Measurements from ENCODE around the gene AVL9. TPM values are rescaled to one million over a fixed set of nuclear protein-coding genes. Genes with fewer than 3 reads are reported as not detected.
"Not testable (repeated sequence)": the region's sequence is repeated elsewhere in the genome, so short reads cannot be mapped to it uniquely, and the experiment has no call there.

The AVL9 gene
- total RNA-seq, 1 donor from 2014 or later, result 31.3 TPM

DNA sequence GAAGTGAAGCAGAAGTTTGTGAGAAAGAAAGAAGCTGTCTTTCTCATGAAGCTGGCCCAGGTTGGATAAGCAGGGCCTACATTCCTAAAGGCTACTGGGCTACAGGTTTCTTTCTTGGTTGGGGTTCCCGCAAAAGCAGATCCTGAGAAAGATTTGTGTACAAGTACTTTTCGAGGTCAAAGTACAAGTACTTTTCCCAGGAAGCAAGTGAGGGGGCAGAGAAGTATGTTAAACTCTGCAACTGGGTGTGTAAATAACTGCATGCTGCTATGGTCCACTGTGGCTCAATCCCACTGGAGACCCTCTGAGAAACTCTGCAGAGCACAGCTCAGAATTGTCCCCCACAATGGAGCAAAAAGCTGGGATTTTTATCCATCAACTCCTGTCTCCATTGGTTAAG is 33.8 kb upstream of the AVL9 start:
- H3K9me3 ChIP-seq, result no peaks in the 10 kb centered on the region
- no peaks in the 10 kb centered on the region for H3K36me3 ChIP-seq
- no peaks in the 10 kb centered on the region for H3K4me1 ChIP-seq
- intact Hi-C loops (cut with DNase I), result no loop called here
- no peaks in the 10 kb centered on the region for H3K27me3 ChIP-seq
- no peak overlapping the region for H3K27ac ChIP-seq
- ATAC-seq, result no peak
- DNase-seq, result no peak
- no peak overlapping the region for H3K4me3 ChIP-seq
- TF ChIP-seq, protein P1, sequence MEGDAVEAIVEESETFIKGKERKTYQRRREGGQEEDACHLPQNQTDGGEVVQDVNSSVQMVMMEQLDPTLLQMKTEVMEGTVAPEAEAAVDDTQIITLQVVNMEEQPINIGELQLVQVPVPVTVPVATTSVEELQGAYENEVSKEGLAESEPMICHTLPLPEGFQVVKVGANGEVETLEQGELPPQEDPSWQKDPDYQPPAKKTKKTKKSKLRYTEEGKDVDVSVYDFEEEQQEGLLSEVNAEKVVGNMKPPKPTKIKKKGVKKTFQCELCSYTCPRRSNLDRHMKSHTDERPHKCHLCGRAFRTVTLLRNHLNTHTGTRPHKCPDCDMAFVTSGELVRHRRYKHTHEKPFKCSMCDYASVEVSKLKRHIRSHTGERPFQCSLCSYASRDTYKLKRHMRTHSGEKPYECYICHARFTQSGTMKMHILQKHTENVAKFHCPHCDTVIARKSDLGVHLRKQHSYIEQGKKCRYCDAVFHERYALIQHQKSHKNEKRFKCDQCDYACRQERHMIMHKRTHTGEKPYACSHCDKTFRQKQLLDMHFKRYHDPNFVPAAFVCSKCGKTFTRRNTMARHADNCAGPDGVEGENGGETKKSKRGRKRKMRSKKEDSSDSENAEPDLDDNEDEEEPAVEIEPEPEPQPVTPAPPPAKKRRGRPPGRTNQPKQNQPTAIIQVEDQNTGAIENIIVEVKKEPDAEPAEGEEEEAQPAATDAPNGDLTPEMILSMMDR (IDR thresholded peaks at IDR 0.05), result no peak

DNA sequence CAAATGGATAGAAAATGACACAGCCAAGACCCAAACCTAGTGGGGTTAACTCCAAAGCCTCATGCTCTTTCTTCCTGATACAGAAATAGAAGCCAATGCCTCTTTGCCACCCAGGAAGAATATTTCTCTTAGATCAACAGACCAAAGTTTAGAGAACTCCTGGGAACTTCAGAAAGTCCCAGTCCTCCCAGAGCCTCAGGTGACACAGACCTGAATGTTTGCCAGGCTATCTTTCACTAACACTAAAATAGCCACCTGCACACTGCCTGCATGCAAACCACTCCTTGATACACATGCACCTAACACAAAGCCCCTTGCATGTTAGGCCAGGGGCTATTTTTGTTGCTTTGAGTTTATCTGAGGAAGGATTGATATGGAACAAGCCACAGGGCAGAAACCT is 32.8 kb upstream of the AVL9 start:
- TF ChIP-seq, protein P1 (IDR thresholded peaks at IDR 0.05), result no peak
- Histone ChIP-seq H3K4me3 (no peak overlapping the region), H3K4me1 (no peaks in the 10 kb centered on the region), H3K27me3 (no peaks in the 10 kb centered on the region), H3K27ac (no peak overlapping the region), H3K36me3 (no peaks in the 10 kb centered on the region), H3K9me3 (no peaks in the 10 kb centered on the region)
- ATAC-seq, result no peak
- no peak for DNase-seq
- intact Hi-C loops (cut with DNase I), result no loop called here

DNA sequence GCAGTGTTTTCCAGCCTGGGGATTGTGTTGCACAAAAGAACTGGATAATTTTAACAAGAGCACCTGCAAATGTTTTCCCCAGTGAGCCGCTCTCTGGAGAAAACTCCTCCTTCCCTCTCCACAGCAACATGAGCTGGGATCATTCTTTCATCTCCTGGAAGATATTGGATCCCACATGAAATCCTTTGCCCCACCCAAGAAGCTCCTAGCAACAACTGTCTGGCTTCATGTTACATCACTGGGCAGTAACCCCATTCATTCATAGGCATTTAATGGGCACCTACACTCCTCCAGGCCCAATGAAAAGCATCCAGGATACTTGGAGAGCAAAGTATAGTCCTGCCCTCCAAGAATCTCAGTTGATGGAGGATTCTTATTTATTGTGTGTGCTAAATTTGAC is 32.3 kb upstream of the AVL9 start:
- no peaks in the 10 kb centered on the region for H3K36me3 ChIP-seq
- H3K27ac ChIP-seq, result no peak overlapping the region
- H3K4me1 ChIP-seq, result no peaks in the 10 kb centered on the region
- ATAC-seq, result no peak
- H3K9me3 ChIP-seq, result no peaks in the 10 kb centered on the region
- TF ChIP-seq, protein P1 (IDR thresholded peaks at IDR 0.05), result no peak
- intact Hi-C loops (cut with DNase I), result no loop called here
- H3K27me3 ChIP-seq, result no peaks in the 10 kb centered on the region
- no peak overlapping the region for H3K4me3 ChIP-seq
- no peak for DNase-seq

DNA sequence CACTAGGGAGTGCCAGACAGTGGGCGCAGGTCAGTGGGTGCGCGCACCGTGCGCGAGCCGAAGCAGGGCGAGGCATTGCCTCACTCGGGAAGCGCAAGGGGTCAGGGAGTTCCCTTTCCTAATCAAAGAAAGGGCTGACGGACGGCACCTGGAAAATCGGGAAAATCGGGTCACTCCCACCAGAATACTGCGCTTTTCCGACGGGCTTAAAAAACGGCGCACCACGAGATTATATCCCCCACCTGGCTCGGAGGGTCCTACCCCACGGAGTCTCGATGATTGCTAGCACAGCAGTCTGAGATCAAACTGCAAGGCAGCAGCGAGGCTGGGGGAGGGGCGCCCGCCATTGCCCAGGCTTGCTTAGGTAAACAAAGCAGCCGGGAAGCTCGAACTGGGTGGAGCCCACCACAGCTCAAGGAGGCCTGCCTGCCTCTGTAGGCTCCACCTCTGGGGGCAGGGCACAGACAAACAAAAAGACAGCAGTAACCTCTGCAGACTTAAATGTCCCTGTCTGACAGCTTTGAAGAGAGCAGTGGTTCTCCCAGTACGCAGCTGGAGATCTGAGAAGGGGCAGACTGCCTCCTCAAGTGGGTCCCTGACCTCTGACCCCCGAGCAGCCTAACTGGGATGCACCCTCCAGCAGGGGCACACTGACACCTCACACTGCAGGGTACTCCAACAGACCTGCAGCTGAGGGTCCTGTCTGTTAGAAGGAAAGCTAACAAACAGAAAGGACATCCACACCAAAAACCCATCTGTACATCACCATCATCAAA is 30.5 kb upstream of the AVL9 start:
- DNase-seq; H3K9me3 ChIP-seq; ATAC-seq; H3K27ac ChIP-seq; intact Hi-C loops (cut with DNase I); H3K27me3 ChIP-seq; H3K36me3 ChIP-seq; H3K4me3 ChIP-seq; H3K4me1 ChIP-seq: not testable (repeated sequence)

DNA sequence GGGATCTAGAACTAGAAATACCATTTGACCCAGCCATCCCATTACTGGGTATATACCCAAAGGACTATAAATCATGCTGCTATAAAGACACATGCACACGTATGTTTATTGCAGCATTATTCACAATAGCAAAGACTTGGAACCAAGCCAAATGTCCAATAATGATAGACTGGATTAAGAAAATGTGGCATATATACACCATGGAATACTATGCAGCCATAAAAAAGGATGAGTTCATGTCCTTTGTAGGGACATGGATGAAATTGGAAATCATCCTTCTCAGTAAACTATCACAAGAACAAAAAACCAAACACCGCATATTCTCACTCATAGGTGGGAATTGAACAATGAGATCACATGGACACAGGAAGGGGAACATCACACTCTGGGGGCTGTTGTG is 25.3 kb upstream of the AVL9 start:
- ATAC-seq; H3K27me3 ChIP-seq; H3K4me3 ChIP-seq; H3K9me3 ChIP-seq; H3K4me1 ChIP-seq; H3K36me3 ChIP-seq; H3K27ac ChIP-seq; intact Hi-C loops (cut with DNase I); DNase-seq: not testable (repeated sequence)

DNA sequence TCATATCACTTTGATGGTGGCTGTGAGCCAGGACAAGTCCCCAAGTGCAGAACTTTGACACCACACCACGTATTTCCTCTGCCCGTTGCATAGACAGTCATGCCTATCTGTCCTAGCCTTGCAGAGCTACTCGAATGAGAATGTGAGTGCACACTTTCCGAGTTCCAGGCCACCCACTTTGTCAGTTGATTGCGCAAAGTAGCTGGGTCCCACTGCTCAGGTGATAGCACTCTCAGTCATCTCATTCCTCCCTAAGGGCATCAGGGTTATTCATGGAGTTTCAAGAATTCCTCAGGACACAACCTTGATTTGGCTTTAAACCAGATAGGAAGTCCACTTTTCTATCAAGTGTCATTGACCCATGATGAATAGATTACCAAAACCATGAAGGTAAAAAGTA is 24.4 kb upstream of the AVL9 start:
- DNase-seq, result no peak
- TF ChIP-seq, protein P1 (IDR thresholded peaks at IDR 0.05), result no peak
- no peak overlapping the region for H3K27ac ChIP-seq
- H3K4me1 ChIP-seq, result no peaks in the 10 kb centered on the region
- no peaks in the 10 kb centered on the region for H3K9me3 ChIP-seq
- ATAC-seq, result no peak
- no peaks in the 10 kb centered on the region for H3K27me3 ChIP-seq
- H3K36me3 ChIP-seq, result no peaks in the 10 kb centered on the region
- no peak overlapping the region for H3K4me3 ChIP-seq
- intact Hi-C loops (cut with DNase I), result no loop called here

DNA sequence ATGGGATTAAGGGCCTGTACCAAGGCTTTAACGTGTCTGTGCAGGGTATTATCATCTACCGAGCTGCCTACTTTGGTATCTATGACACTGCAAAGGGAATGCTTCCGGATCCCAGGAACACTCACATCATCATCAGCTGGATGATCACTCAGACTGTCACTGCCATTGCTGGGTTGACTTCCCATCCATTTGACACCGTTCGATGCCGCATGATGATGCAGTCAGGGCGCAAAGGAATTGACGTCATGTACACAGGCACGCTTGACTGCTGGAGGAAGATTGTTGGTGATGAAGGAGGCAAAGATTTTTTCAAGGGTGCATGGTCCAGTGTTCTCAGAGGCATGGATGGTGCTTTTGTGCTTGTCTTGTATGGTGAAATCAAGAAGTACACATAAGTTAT is 23.3 kb upstream of the AVL9 start:
- no peaks in the 10 kb centered on the region for H3K36me3 ChIP-seq
- ATAC-seq (no peak), DNase-seq (no peak)
- intact Hi-C loops (cut with DNase I), result no loop called here
- no peaks in the 10 kb centered on the region for H3K9me3 ChIP-seq
- H3K27me3 ChIP-seq, result no peaks in the 10 kb centered on the region
- no peaks in the 10 kb centered on the region for H3K4me1 ChIP-seq
- H3K4me3 ChIP-seq, result no peak overlapping the region
- no peak overlapping the region for H3K27ac ChIP-seq
- TF ChIP-seq, protein P1 (IDR thresholded peaks at IDR 0.05), result no peak

Measured in upper lobe of right lung (tissue), 1 donor.